ENCODE measurements around the gene GH1. TPM values are rescaled to one million over a fixed set of nuclear protein-coding genes. Genes with fewer than 3 reads are reported as not detected.

Gene GH1
- total RNA-seq, 1 experiment from 2014 or later, result not detected

DNA sequence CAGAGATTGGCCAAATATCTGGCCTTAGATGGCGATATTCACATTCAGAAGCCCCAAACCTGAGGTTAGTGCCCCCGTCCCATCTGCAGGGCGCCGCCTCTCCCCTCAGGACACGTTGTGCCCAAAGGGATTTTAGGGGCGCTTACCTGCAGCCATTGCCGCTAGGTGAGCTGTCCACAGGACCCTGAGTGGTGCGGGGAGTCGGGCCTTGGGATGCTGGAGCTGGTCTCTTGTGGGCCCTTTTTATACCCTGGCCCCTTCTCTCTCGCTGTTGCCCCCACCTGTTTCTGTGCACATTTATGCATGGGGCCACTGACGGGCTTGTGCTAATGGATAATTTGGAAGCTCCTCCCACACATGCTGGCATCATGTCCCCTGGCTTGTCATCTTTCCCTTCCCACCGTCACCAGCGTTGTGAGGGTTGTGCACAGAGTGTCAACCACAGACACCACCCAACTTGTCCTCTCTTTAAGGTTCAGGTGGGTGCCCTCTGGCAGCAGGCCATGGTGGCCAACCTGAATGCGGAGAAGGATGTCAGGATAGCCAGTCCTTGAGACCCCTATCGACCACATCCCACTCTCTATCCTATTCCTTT lies 7.5 kb downstream of the GH1 start, which contains the start of gene CSHL1:
TSS of gene CSHL1 (minus strand) at position 218 of the 595 bp plus-strand sequence. CDS start at position 156, 62 bp downstream.
- Histone ChIP-seq H3K23ac (ENCODE audit: insufficient read length, low read depth, low read length) (no peak within 1 kb of the TSS), H2AFZ (ENCODE audit: low read length) (no peak within 1 kb of the TSS), H2BK12ac (ENCODE audit: insufficient read length, low read depth, low read length) (no peak within 1 kb of the TSS), H3K56ac (ENCODE audit: insufficient read length, low read depth, low read length) (no peak within 1 kb of the TSS), H3T11ph (ENCODE audit: low read length) (no peak within 1 kb of the TSS), H3K9ac (ENCODE audit: extremely low read depth, insufficient read length, low read length) (no peak within 1 kb of the TSS), H2BK15ac (ENCODE audit: low read depth, low read length) (no peak within 1 kb of the TSS), H4K5ac (ENCODE audit: insufficient read length, low read depth, low read length) (no peak within 1 kb of the TSS), H3K4me2 (ENCODE audit: insufficient read depth, insufficient read length, low read length) (peak within 1 kb of the TSS; percentile 2), H3K14ac (ENCODE audit: insufficient read depth, low read length) (no peak within 1 kb of the TSS), H3K18ac (ENCODE audit: insufficient read length, low read depth, low read length) (no peak within 1 kb of the TSS), H4K91ac (ENCODE audit: insufficient read length, low read depth, low read length) (no peak within 1 kb of the TSS), H3K4ac (ENCODE audit: low read depth, low read length) (no peak within 1 kb of the TSS), H4K8ac (replicated peaks; ENCODE audit: insufficient read length, low read depth, low read length) (no peak within 1 kb of the TSS), H3K79me2 (ENCODE audit: insufficient read depth, low read length) (no peaks in the 10 kb centered on the region), H2BK5ac (ENCODE audit: insufficient read length, low read length) (no peak within 1 kb of the TSS), H2BK120ac (ENCODE audit: low read depth, low read length, poor library complexity, severe bottlenecking) (no peak within 1 kb of the TSS), H2BK20ac (ENCODE audit: low read depth, low read length, poor library complexity, severe bottlenecking) (no peak within 1 kb of the TSS), H3K27ac (ENCODE audit: insufficient read length, low read depth, low read length) (no peak within 1 kb of the TSS), H3K9me3 (ENCODE audit: control insufficient read depth, low read depth, low read length) (no peaks in the 10 kb centered on the region), H3K23me2 (ENCODE audit: insufficient read length, low read depth, low read length, poor library complexity, severe bottlenecking) (no peaks in the 10 kb centered on the region), H4K20me1 (ENCODE audit: control insufficient read depth, insufficient read depth, insufficient read length) (no peaks in the 10 kb centered on the region), H3K4me1 (ENCODE audit: insufficient read depth, low read length) (no peaks in the 10 kb centered on the region; the same call in 1 of the 2 replicates), H3K79me1 (ENCODE audit: insufficient read depth, low read depth, low read length, poor library complexity, severe bottlenecking) (no peaks in the 10 kb centered on the region), H2AK5ac (ENCODE audit: insufficient read length, low read length) (no peak within 1 kb of the TSS), H3K27me3 (ENCODE audit: insufficient read depth, low read length) (no peaks in the 10 kb centered on the region)
- Mint-ChIP-seq H3K36me3 (ENCODE audit: insufficient read depth in 1 of 3, low read depth in 3 of 3) (no peaks in the 10 kb centered on the region), H3K27me3 (ENCODE audit: low read depth) (peaks cover 11% of the 10 kb centered on the region), H3K27ac (no peak within 1 kb of the TSS; a peak in 1 of 7 replicates), H3K4me3 (no peak within 1 kb of the TSS), H3K4me1 (peaks cover 12 to 25% of the 10 kb centered on the region in 2 experiments), H3K9me3 (no peaks in the 10 kb centered on the region; a peak in 1 of 5 replicates)
- no peak for DNase-seq
- TF ChIP-seq, protein P1, sequence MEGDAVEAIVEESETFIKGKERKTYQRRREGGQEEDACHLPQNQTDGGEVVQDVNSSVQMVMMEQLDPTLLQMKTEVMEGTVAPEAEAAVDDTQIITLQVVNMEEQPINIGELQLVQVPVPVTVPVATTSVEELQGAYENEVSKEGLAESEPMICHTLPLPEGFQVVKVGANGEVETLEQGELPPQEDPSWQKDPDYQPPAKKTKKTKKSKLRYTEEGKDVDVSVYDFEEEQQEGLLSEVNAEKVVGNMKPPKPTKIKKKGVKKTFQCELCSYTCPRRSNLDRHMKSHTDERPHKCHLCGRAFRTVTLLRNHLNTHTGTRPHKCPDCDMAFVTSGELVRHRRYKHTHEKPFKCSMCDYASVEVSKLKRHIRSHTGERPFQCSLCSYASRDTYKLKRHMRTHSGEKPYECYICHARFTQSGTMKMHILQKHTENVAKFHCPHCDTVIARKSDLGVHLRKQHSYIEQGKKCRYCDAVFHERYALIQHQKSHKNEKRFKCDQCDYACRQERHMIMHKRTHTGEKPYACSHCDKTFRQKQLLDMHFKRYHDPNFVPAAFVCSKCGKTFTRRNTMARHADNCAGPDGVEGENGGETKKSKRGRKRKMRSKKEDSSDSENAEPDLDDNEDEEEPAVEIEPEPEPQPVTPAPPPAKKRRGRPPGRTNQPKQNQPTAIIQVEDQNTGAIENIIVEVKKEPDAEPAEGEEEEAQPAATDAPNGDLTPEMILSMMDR (conservative IDR thresholded peaks at IDR 0.05), result no peak
- no CpG with 5 or more reads among the region's 15 CpGs for WGBS (ENCODE audit: extremely low coverage, insufficient read length, low lambda C conversion rate)
